ENCODE results near the gene FURIN.
"Not testable (repeated sequence)": the region's sequence is repeated elsewhere in the genome, so short reads cannot be mapped to it uniquely, and the experiment has no call there.

FURIN gene

DNA sequence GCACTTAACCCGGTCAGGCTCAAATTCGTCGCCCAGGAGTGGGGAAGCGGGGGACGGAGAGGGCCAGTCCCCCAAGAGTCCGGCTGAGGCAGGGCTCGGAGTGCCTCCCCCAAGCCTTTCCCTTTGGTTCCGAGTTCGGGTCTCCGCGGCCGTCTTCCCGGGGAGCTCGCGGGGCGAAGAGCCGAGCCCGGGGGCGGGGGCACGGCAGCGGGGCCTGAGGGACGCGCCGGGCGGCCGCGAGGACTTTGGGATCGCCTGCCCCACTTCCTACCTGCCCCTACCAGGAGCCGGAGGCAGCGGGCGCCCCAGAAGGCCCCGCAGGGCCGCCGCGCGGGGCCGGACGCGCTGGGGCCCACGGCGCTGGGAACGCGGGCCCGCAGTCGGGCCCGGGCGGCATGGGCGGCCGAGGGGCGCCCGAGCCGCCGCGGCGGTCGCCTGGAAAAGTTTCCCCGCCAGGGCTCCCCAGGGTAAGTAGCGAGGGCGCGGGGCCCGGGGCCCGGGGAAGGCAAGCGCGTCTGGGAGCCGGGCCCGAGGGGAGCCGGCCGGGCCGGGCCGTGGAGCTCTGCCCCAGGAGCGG, 2.8 kb downstream of the FURIN start:
- no peak for DNase-seq

DNA sequence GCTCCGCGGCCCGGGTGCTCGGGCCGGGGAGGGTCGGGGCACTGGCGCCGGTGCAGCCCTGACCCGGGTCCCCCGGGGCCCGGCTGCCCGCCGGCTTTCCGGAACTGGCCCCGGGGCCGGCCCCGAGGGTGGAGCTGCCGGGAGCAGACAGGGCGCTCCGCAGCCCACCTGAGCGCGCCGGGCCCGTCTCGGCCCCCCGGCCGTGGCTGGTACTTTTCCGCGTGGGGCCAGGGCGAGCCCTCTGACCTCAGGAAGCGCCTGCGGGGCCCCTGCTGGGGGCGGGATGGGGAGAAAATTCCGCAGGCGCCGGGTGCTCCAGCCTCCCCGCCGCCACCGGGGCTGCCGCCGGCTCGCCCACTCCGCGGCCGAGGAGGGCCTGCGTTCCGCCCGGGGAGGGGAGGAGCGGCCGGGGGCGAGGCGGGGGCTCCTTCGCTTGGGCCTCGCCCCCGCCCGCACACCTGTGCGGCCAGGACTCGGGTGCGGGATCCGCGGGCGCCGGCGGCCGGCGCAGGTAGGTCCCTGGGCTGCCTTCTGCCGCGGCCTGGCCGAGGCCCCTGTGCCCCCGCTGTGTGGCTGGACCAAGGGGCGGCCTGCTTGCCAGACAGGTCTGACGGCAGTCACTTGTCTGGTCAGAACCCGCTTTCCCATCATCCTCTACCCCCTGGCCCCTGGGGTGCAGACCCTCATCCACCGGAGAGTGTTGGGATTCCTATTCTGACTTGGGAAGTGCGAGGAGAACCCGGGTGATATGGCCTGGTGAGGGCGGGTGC, 3.5 kb downstream of the FURIN start:
- DNase-seq = no peak

DNA sequence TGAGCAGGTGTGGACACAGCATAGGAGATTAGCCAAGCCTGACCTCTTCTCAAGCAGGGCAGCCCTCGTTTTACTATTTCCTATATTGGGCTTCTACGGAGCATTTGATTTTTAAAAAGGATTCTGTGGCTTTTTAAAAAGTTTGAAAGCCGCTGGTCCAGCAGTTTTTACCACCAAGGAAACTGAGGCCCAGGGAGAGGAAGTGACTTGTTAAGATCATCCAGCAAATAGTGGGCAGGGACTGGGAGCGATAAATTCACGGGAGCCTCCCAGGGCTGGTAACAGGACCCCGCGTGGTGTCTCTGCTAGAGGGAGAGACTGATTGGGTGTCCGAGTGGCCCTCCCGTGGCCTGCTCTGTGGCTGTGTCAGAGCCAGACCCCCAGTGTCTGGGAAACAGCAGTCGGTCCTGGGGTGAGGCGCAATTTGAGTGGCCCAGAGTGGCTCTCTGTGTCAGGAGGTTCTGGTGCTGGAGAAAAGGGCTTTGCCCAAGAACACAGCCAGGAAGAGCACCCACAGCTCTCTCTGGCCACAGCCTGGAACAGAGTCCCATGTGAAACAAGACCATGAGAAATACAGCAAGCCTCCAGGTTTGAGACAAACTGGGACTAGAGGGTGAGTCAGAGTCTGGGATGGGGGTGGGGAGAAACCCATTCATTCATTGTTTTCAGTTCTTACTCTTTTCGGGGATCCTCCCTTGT, 4.2 kb downstream of the FURIN start:
- DNase-seq = no peak

DNA sequence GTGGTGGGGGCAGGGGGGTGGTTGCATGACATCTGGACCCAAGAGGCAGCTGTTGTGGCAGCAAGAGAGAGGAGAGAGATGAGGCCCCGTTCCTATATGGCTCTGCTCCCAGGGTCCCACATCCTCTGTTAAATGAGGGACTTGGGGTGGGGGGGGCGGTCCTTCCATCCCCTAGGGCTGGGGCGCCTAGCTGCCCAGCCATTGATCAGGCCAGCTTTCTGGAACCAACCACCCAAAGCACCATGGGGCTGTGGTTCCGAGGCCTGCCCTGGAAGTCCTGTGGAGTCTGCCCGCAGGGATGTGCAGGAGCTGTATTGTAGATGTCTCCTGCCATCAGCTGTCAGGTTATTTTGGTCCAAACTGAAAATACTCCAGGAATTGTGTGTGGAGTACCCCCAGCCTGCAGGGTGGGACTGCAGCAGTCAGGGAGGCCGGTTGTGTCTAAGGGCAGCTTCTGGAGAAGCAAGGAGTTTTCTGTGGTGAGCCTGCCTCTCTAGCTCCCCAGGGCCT, 5.2 kb downstream of the FURIN start:
- DNase-seq = no peak

DNA sequence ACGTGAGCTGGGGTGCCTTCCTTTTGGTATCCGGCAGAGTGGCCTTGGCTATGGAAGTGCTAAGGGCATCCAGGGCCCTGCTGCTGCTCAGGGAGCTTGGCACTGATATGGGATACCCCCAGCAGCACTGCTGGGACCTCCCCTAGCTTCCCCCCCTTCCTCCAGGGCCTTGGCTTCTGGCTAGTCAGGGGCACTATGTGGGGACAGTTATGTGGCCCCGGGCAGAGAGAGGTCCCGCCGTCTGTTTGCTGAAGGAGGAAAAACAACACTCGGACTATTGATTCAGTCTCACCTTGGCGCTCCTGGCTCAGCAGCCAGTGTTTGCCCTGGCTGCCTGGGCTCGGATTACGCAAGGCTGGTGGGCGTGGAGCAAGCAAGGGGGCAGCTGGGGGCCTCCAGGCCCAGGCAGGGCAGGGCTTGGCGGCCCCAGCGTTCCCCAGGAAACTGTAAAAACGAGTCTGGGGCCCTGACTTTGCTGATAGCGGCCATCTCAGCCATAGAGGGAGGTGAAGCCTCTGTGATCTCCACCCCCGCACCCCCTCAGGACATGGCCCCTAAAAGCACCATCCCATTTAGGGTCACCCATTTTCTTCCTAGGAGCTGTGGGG, 5.7 kb downstream of the FURIN start:
- no peak for DNase-seq

DNA sequence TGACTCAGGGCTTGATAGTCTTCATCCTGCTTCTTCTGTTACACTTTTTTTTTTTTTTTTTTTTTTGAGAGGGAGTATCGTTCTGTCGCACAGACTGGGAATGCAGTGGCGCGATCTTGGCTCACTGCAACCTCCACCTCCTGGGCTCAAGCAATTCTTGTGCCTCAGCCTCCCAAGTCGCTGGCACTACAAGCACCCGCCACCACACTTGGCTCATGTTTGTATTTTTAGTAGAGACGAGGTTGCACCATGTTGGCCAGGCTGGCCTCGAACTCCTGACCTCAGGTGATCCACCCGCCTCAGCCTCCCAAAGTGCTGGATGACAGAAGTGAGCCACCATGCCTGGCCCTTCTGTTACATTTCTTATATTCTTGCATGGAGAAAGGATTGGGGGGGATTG, 6.6 kb downstream of the FURIN start:
- DNase-seq = not testable (repeated sequence)

DNA sequence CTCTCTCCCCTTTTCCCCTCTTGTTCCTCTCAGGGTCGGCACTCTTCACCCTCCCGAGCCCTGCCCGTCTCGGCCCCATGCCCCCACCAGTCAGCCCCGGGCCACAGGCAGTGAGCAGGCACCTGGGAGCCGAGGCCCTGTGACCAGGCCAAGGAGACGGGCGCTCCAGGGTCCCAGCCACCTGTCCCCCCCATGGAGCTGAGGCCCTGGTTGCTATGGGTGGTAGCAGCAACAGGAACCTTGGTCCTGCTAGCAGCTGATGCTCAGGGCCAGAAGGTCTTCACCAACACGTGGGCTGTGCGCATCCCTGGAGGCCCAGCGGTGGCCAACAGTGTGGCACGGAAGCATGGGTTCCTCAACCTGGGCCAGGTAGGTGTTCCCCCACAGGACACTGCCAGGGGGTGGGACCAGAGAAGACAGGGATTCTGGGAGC, 7.2 kb downstream of the FURIN start:
- DNase-seq = no peak

DNA sequence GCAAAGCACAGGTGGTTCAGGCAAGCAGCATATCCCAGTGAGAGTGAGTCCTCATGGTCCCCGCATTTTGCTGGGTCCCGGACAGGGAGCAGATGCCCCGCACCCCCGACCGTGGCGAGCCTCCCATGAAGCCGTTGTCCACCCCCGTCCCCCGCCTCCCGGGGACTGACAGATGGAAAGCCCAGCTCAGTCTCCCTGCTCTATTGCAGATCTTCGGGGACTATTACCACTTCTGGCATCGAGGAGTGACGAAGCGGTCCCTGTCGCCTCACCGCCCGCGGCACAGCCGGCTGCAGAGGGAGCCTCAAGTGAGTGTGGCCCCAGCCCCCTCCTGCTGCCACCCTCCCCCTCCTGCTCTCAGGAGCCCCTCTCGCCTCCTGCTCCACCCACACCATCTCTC, 7.7 kb downstream of the FURIN start:
- no peak for DNase-seq

DNA sequence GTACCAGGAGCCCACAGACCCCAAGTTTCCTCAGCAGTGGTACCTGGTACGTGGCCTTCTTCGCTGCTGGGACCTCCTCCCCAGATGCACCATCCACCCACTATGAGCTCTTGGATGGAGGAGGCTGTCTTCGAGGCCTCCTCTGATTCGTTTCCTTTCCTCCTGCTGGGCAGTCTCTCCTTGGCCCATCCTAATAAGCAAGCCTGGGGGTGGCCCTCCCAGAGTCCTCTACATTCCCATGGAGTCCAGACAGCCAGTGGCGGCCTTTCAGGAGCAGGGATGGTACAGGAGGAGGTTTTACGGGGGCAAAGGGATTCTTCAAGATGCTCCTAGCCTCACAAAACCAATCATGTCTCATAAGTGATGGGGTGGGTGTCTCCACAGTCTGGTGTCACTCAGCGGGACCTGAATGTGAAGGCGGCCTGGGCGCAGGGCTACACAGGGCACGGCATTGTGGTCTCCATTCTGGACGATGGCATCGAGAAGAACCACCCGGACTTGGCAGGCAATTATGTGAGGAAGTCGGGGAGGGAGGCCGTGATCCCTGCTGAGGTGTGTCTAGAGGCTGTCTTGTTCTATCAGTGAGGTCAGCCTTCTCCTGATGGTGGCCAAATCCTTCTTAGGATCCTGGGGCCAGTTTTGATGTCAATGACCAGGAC, 8.3 kb downstream of the FURIN start:
- DNase-seq = no peak

DNA sequence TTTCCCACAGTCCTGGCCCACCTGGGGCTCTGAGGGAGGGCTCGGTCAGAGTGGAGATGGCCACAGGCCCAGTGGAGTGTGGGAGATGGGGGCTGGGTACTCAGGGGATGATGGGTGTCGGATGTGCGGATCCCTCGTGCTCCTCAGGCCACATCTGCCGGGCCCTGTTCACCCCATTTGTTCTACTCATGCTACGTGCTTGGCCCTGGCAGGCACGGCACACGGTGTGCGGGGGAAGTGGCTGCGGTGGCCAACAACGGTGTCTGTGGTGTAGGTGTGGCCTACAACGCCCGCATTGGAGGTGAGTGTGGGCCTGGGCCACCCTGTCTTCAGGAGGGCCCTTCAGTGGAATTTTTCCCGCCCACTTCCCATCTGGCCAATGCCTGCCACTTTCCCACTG, 8.9 kb downstream of the FURIN start:
- no peak for DNase-seq

DNA sequence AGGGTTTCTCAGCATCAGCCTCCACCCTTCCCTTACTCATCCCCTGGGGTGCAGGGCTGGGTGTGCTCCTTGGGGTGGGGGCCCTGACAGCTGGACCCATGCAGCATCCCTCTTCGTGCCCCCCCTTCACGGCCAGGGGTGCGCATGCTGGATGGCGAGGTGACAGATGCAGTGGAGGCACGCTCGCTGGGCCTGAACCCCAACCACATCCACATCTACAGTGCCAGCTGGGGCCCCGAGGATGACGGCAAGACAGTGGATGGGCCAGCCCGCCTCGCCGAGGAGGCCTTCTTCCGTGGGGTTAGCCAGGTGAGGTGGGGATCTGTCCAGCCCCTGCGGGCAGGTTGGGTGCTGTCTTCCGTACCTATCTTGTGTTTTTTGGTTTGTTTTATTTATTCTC, 9.6 kb downstream of the FURIN start:
- no peak for DNase-seq

DNA sequence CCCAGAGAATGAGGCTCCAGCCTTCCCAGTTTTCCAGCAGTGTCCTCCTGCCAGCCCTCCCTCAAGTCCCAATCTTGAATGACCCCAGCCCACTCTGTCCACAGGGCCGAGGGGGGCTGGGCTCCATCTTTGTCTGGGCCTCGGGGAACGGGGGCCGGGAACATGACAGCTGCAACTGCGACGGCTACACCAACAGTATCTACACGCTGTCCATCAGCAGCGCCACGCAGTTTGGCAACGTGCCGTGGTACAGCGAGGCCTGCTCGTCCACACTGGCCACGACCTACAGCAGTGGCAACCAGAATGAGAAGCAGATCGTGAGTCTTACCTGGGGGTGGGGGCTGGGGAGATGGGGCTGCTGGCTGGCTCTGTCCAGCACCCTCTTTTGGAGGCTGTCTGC, 10.3 kb downstream of the FURIN start:
- DNase-seq = no peak

DNA sequence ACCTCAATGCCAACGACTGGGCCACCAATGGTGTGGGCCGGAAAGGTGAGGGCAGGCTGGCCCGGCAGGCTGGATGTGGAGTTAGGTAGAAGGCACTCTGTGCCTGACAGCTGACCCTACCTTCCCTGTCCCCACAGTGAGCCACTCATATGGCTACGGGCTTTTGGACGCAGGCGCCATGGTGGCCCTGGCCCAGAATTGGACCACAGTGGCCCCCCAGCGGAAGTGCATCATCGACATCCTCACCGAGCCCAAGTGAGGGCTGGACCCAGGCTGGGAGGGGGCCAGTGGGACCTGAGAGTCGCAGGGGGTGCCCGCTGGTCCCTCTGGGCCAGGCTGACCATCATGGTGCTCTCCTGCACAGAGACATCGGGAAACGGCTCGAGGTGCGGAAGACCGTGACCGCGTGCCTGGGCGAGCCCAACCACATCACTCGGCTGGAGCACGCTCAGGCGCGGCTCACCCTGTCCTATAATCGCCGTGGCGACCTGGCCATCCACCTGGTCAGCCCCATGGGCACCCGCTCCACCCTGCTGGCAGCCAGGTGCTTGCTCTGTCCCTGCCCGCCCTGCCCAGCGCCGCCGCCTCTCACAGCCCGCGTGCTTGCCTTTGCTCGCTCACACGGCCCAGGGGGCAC, 11.5 kb downstream of the FURIN start:
- no peak for DNase-seq

DNA sequence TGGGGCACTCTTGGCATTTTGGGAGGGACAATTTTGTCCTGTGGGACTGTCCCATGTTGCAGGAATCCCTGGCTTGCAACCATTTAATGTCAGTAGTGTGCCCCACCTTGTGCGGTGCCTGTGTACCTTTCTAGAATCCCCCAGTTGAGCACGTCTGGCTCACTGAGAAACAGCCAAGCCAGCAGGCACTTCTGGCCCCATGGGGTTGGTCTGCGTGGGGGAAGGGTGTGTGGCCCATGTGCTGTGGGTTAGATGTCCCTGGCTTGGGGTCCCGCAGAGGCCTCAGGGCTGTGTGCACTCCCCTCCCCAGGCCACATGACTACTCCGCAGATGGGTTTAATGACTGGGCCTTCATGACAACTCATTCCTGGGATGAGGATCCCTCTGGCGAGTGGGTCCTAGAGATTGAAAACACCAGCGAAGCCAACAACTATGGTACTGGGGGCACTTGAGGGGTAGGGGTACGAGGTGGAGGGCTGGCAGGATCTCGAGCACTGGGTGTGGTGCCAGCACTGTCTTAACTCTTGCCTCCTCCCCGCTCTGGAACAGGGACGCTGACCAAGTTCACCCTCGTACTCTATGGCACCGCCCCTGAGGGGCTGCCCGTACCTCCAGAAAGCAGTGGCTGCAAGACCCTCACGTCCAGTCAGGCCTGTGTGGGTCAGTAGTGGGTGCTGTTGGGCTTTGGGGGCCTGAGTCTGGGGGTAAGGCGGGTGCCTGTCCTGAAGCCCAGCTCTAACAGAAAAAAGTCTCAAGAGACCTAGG, 12.2 kb downstream of the FURIN start:
- no peak for DNase-seq

DNA sequence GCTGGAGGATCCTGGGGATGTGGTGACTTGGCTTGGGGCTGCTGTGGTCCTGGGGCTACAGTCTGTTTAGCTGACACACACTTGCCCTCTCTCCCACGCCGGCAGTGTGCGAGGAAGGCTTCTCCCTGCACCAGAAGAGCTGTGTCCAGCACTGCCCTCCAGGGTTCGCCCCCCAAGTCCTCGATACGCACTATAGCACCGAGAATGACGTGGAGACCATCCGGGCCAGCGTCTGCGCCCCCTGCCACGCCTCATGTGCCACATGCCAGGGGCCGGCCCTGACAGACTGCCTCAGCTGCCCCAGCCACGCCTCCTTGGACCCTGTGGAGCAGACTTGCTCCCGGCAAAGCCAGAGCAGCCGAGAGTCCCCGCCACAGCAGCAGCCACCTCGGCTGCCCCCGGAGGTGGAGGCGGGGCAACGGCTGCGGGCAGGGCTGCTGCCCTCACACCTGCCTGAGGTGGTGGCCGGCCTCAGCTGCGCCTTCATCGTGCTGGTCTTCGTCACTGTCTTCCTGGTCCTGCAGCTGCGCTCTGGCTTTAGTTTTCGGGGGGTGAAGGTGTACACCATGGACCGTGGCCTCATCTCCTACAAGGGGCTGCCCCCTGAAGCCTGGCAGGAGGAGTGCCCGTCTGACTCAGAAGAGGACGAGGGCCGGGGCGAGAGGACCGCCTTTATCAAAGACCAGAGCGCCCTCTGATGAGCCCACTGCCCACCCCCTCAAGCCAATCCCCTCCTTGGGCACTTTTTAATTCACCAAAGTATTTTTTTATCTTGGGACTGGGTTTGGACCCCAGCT, 13.0 kb downstream of the FURIN start:
- no peak for DNase-seq

DNA sequence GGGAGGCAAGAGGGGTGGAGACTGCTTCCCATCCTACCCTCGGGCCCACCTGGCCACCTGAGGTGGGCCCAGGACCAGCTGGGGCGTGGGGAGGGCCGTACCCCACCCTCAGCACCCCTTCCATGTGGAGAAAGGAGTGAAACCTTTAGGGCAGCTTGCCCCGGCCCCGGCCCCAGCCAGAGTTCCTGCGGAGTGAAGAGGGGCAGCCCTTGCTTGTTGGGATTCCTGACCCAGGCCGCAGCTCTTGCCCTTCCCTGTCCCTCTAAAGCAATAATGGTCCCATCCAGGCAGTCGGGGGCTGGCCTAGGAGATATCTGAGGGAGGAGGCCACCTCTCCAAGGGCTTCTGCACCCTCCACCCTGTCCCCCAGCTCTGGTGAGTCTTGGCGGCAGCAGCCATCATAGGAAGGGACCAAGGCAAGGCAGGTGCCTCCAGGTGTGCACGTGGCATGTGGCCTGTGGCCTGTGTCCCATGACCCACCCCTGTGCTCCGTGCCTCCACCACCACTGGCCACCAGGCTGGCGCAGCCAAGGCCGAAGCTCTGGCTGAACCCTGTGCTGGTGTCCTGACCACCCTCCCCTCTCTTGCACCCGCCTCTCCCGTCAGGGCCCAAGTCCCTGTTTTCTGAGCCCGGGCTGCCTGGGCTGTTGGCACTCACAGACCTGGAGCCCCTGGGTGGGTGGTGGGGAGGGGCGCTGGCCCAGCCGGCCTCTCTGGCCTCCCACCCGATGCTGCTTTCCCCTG, 13.8 kb downstream of the FURIN start:
- no peak for DNase-seq

DNA sequence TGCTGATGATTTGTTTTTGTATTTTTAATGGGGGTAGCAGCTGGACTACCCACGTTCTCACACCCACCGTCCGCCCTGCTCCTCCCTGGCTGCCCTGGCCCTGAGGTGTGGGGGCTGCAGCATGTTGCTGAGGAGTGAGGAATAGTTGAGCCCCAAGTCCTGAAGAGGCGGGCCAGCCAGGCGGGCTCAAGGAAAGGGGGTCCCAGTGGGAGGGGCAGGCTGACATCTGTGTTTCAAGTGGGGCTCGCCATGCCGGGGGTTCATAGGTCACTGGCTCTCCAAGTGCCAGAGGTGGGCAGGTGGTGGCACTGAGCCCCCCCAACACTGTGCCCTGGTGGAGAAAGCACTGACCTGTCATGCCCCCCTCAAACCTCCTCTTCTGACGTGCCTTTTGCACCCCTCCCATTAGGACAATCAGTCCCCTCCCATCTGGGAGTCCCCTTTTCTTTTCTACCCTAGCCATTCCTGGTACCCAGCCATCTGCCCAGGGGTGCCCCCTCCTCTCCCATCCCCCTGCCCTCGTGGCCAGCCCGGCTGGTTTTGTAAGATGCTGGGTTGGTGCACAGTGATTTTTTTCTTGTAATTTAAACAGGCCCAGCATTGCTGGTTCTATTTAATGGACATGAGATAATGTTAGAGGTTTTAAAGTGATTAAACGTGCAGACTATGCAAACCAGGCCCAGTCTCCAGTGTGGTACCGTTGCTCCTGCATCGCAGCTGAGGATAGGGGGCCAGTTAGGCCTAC, 14.6 kb downstream of the FURIN start:
- no peak for DNase-seq

DNA sequence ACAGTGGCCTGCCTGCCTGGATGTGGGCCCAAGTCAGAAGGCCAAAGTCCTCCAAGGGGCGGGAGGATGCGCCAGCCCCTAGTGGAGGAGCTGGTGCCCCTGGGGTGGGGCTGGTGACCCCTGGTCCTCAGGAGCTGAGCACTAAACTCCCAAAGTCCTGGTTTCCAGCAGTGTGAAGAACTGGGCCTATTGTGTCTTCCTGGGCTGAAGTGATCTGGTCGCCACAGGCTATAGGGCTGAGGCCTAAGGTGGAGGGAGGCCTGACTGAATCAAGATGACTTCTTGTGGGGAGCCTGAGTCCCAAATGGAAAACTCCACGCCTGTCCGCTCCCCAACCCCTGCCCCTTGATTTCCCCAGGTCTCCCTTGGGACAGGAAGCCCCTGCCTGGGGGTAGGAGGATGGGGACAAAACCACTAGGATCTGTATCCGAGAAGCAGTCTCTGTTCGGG, 15.2 kb downstream of the FURIN start:
- DNase-seq = no peak

DNA sequence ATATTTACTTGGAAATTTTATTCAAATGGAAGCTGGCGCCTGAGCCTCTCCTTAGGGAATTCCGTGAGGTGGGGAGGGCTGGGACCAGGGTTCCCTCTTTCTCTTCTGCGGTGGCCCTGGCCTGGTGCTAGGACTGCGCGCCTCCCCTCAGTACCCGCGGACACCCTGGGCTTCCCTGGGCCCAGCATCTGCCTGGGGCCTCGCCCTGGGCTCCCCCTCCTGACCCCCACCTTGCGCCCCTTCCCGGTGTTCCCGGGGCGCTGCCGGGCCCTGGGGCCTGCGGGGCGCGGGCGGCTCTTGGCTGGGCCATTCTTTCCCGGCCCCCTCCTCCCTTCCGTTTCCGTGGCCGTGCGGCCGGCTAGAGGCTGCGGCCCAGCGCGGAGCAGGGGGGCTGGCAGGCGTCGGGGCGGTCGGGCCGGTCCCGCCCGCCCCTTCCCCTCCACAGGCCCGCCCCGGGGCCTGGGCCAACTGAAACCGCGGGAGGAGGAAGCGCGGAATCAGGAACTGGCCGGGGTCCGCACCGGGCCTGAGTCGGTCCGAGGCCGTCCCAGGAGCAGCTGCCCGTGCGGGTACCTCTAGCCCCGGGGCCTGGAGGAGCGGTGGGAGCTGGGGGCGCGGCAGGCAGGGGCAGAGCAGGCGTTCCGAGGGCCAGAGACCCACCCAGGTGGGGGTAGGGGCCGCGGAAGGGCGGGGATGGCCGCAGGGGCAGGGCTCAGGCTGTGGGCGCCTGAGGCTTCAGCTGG, 15.8 kb downstream of the FURIN start, which contains the start of gene FES:
TSS of gene FES (plus strand) at position 529 of the 743 bp plus-strand sequence. CDS start 542 bp downstream, outside the sequence.
- DNase-seq = no peak

All from COR-L47 (cell line).